HepG2 (cell line): Measurements from ENCODE around the gene NAXD. TPM values are rescaled to one million over a fixed set of nuclear protein-coding genes. Genes with fewer than 3 reads are reported as not detected.

Experiments
- AGO2 ChIP-seq: fragments of 200-400 bp; formaldehyde crosslinking; optimal IDR thresholded peaks from 2 replicates; pipeline ENCODE3; 2017; ENCODE audit warnings: mild to moderate bottlenecking, low read depth, low read length, moderate library complexity
- SNAPC4 ChIP-seq: sonication (generic); formaldehyde crosslinking; IDR thresholded peaks from 2 replicates; pipeline ENCODE4 v1.4.0; 2020; ENCODE audit warnings: mild to moderate bottlenecking, missing genetic modification reagents
- ZBTB38 ChIP-seq: sonication (generic); formaldehyde crosslinking; IDR thresholded peaks from 2 replicates; pipeline ENCODE4 v1.5.1; 2020; ENCODE audit warnings: mild to moderate bottlenecking, missing genetic modification reagents
- ZBTB4 ChIP-seq: sonication (generic); formaldehyde crosslinking; IDR thresholded peaks from 2 replicates; pipeline ENCODE4 v1.4.0; 2020; ENCODE audit warnings: missing genetic modification reagents, mild to moderate bottlenecking, borderline replicate concordance
- ZFP90 ChIP-seq: sonication (generic); formaldehyde crosslinking; IDR thresholded peaks from 2 replicates; pipeline ENCODE4 v1.8.0; 2022; ENCODE audit warnings: missing genetic modification reagents, mild to moderate bottlenecking, inconsistent platforms, borderline replicate concordance
- ZNF263 ChIP-seq: sonication (generic); formaldehyde crosslinking; IDR thresholded peaks from 2 replicates; pipeline ENCODE4 v1.4.0; 2020; ENCODE audit warnings: missing genetic modification reagents
- ZNF431 ChIP-seq: sonication (generic); formaldehyde crosslinking; IDR thresholded peaks from 2 replicates; pipeline ENCODE4 v1.9.0; 2022; ENCODE audit warnings: missing genetic modification reagents, low read depth, mild to moderate bottlenecking, borderline replicate concordance
- ZNF557 ChIP-seq: sonication (generic); formaldehyde crosslinking; IDR thresholded peaks from 2 replicates; pipeline ENCODE4 v1.4.0; 2020; ENCODE audit warnings: missing genetic modification reagents
- polyA plus RNA-seq, 8 experiments: library from polyadenylated mRNA; depleted of rRNA in 3 of 8; stranded (reverse) in 7 of 8; unstranded in 1 of 8; fragments of >200 nt; fragmentation: Illumina TruSeq in 4 of 8; extraction: Trizol in 4 of 8; gene quantifications; 2 replicates each; pipeline versions ENCODE4 v1.2.1 to v1.2.3, GENCODE V29; 2011 to 2016; ENCODE audit warnings: low read depth in 4 of 8, missing spikeins in 1 of 8, mixed read lengths in 1 of 8; ENCODE audit not compliant: insufficient read depth in 1 of 8
- total RNA-seq, 5 experiments: library from RNA; depleted of rRNA; stranded (reverse); fragments of >200 nt; fragmentation: Illumina TruSeq; extraction: Trizol; gene quantifications; 2 replicates each; pipeline ENCODE4 v1.2.3, GENCODE V29; 2016; ENCODE audit warnings: low read depth in 1 of 5
- TF ChIP-seq, protein P1 (sequence below): sonication (generic); formaldehyde crosslinking; IDR thresholded peaks from 2 replicates; pipeline ENCODE4 v1.8.1; 2023; ENCODE audit warnings: mild to moderate bottlenecking, missing genetic modification reagents

Gene NAXD
- total and polyA plus RNA-seq, 2 of the 13 experiments (the other 11 are each of a cell fraction or from before 2014, with no cell fraction given): 19.0 to 23.2 TPM

- TF ChIP-seq, protein P1, sequence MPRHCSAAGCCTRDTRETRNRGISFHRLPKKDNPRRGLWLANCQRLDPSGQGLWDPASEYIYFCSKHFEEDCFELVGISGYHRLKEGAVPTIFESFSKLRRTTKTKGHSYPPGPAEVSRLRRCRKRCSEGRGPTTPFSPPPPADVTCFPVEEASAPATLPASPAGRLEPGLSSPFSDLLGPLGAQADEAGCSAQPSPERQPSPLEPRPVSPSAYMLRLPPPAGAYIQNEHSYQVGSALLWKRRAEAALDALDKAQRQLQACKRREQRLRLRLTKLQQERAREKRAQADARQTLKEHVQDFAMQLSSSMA (CRISPR knock-in tag): 0 out of 2 replicates have a peak, but pooled peaks have one; percentile 24
- TF ChIP-seq ZNF431 (CRISPR knock-in tag) (peak; percentile 55; the same call in 1 of the 2 replicates), ZNF263 (CRISPR knock-in tag) (0 out of 2 replicates have a peak, but pooled peaks have one; percentile 15), AGO2 (peak; percentile 9), ZBTB4 (peak; percentile 55; the same call in 1 of the 2 replicates), ZBTB38 (CRISPR knock-in tag) (peak; percentile 91; the same call in 1 of the 2 replicates), ZNF557 (CRISPR knock-in tag) (0 out of 2 replicates have a peak, but pooled peaks have one; percentile 24), SNAPC4 (CRISPR knock-in tag) (peak; percentile 69; the same call in 1 of the 2 replicates), ZFP90 (0 out of 2 replicates have a peak, but pooled peaks have one; percentile 64)
Observed at GRCh38 chr13:110615005-110615321, 382 bp upstream of the NAXD start (continued).
